ENCODE measurements around the gene GDPGP1. TPM values are rescaled to one million over a fixed set of nuclear protein-coding genes. Genes with fewer than 3 reads are reported as not detected.

Gene GDPGP1
- total and polyA plus RNA-seq, 8 donors, result 3.4 to 8.6 (median 4.0) TPM

- DNase-seq (no peak), ATAC-seq (no peak)
- H3K9me3 ChIP-seq, result no peaks in the 10 kb centered on the region
- peaks cover 27 to 68% of the 10 kb centered on the region in 2 donors for H3K4me1 ChIP-seq
- peak overlapping the region in 1 of 2 donors; percentile 67 for H3K27ac ChIP-seq
- H3K27me3 ChIP-seq, result no peaks in the 10 kb centered on the region
- TF ChIP-seq CTCF (IDR thresholded peaks at IDR 0.05), result no peak
- H3K4me3 ChIP-seq, result no peak overlapping the region
- intact Hi-C loops (cut with DNase I), result no loop called here
- H3K36me3 ChIP-seq, result peaks cover 0 to 37% of the 10 kb centered on the region in 2 donors
These were observed 23.4 kb upstream of the GDPGP1 start for GRCh38 chr15:90210593-90210992.

- Histone ChIP-seq H3K4me1 (peaks cover 27 to 64% of the 10 kb centered on the region in 2 donors), H3K27ac (peak overlapping the region in 1 of 2 donors; percentile 67), H3K27me3 (no peaks in the 10 kb centered on the region), H3K9me3 (no peaks in the 10 kb centered on the region), H3K4me3 (no peak overlapping the region), H3K36me3 (peaks cover 0 to 36% of the 10 kb centered on the region in 2 donors)
- no peak for TF ChIP-seq CTCF (IDR thresholded peaks at IDR 0.05)
- ATAC-seq (no peak), DNase-seq (no peak)
- intact Hi-C loops (cut with DNase I), result no loop called here
These were observed 23.0 kb upstream of the GDPGP1 start for GRCh38 chr15:90211009-90211408.

- H3K27ac ChIP-seq, result peak overlapping the region in 1 of 2 donors; percentile 67
- no peak overlapping the region for H3K4me3 ChIP-seq
- H3K9me3 ChIP-seq, result no peaks in the 10 kb centered on the region
- H3K4me1 ChIP-seq, result peaks cover 27 to 61% of the 10 kb centered on the region in 2 donors
- DNase-seq (peak in 2 of 4 donors; percentile 68 to 85), ATAC-seq (peak; percentile 61)
- intact Hi-C loops (cut with DNase I), result no loop called here
- H3K27me3 ChIP-seq, result no peaks in the 10 kb centered on the region
- no peak for TF ChIP-seq CTCF (IDR thresholded peaks at IDR 0.05)
- peaks cover 0 to 30% of the 10 kb centered on the region in 2 donors for H3K36me3 ChIP-seq
These were observed 22.4 kb upstream of the GDPGP1 start for GRCh38 chr15:90211440-90212143.

GRCh38 chr15:90212221-90213098, 21.5 kb upstream of the GDPGP1 start:
- intact Hi-C loops (cut with DNase I), result no loop called here
- Histone ChIP-seq H3K27me3 (no peaks in the 10 kb centered on the region), H3K4me3 (no peak overlapping the region), H3K36me3 (peaks cover 0 to 27% of the 10 kb centered on the region in 2 donors), H3K27ac (peak overlapping the region; percentile 67 to 78), H3K4me1 (peaks cover 27 to 61% of the 10 kb centered on the region in 2 donors), H3K9me3 (no peaks in the 10 kb centered on the region)
- peak; percentile 53 for ATAC-seq
- no peak for TF ChIP-seq CTCF (IDR thresholded peaks at IDR 0.05)
- no peak for DNase-seq

All from left lung (tissue), 10 donors.